ENCODE results near the gene SPINK6.

The SPINK6 gene

GRCh38 chr5:148202531-148203203, at the start of gene SPINK6:
Gene SPINK6, plus strand, starts transcription at chr5:148203042. Its CDS starts 55 bp downstream, at chr5:148203097.
- no peak for DNase-seq (ENCODE audit: low read depth in 3 of 3, low spot score in 1 of 3)

- no peak for DNase-seq (ENCODE audit: low read depth in 3 of 3, low spot score in 1 of 3)
These were observed 46.2 kb upstream of the SPINK6 start for GRCh38 chr5:148156609-148157008.

- no peak for DNase-seq (ENCODE audit: low read depth in 3 of 3, low spot score in 1 of 3)
These were observed 40.8 kb upstream of the SPINK6 start for GRCh38 chr5:148162038-148162437.

- no peak for DNase-seq (ENCODE audit: low read depth in 3 of 3, low spot score in 1 of 3)
These were observed 39.5 kb upstream of the SPINK6 start for GRCh38 chr5:148163345-148163744.

- no peak for DNase-seq (ENCODE audit: low read depth in 3 of 3, low spot score in 1 of 3)
These were observed 36.1 kb upstream of the SPINK6 start for GRCh38 chr5:148166550-148167283.

GRCh38 chr5:148168246-148168645, 34.6 kb upstream of the SPINK6 start, which contains the start of gene SPINK14:
Gene SPINK14, plus strand, starts transcription at chr5:148168546. Its CDS starts 1,187 bp downstream, at chr5:148169733.
- DNase-seq (ENCODE audit: low read depth in 3 of 3, low spot score in 1 of 3): no peak

GRCh38 chr5:148172377-148172776, 30.5 kb upstream of the SPINK6 start:
- DNase-seq (ENCODE audit: low read depth in 3 of 3, low spot score in 1 of 3): no peak

- no peak for DNase-seq (ENCODE audit: low read depth in 3 of 3, low spot score in 1 of 3)
These were observed 26.4 kb upstream of the SPINK6 start for GRCh38 chr5:148176480-148176879.

- DNase-seq (ENCODE audit: low read depth in 3 of 3, low spot score in 1 of 3): no peak
These were observed 25.6 kb upstream of the SPINK6 start for GRCh38 chr5:148177207-148177606.

- no peak for DNase-seq (ENCODE audit: low read depth in 3 of 3, low spot score in 1 of 3)
These were observed 23.5 kb upstream of the SPINK6 start for GRCh38 chr5:148179234-148179824.

GRCh38 chr5:148186248-148187003, 16.4 kb upstream of the SPINK6 start:
- DNase-seq (ENCODE audit: low read depth in 3 of 3, low spot score in 1 of 3): no peak

GRCh38 chr5:148191010-148191409, 11.8 kb upstream of the SPINK6 start:
- DNase-seq (ENCODE audit: low read depth in 3 of 3, low spot score in 1 of 3): no peak

GRCh38 chr5:148193202-148193601, 9.6 kb upstream of the SPINK6 start:
- DNase-seq (ENCODE audit: low read depth in 3 of 3, low spot score in 1 of 3): no peak

GRCh38 chr5:148201151-148201550, 1.7 kb upstream of the SPINK6 start:
- no peak for DNase-seq (ENCODE audit: low read depth in 3 of 3, low spot score in 1 of 3)

GRCh38 chr5:148205044-148205806, 2.4 kb downstream of the SPINK6 start:
- no peak for DNase-seq (ENCODE audit: low read depth in 3 of 3, low spot score in 1 of 3)

GRCh38 chr5:148205865-148206264, 3.0 kb downstream of the SPINK6 start:
- DNase-seq (ENCODE audit: low read depth in 3 of 3, low spot score in 1 of 3): no peak

- no peak for DNase-seq (ENCODE audit: low read depth in 3 of 3, low spot score in 1 of 3)
These were observed 3.8 kb downstream of the SPINK6 start for GRCh38 chr5:148206620-148207019.

- DNase-seq (ENCODE audit: low read depth in 3 of 3, low spot score in 1 of 3): no peak
These were observed 5.4 kb downstream of the SPINK6 start for GRCh38 chr5:148208226-148208625.

- DNase-seq (ENCODE audit: low read depth in 3 of 3, low spot score in 1 of 3): no peak
These were observed 6.4 kb downstream of the SPINK6 start for GRCh38 chr5:148209151-148209770.

GRCh38 chr5:148214665-148215185, 11.9 kb downstream of the SPINK6 start:
- no peak for DNase-seq (ENCODE audit: low read depth in 3 of 3, low spot score in 1 of 3)

Data from stimulated activated CD4-positive, alpha-beta T cell treated with anti-CD3 and anti-CD28 coated beads, TNF-alpha, amount 100 ng/mL, for 1 hour (primary cell).